Measurements from ENCODE around the gene AP3S2.

The AP3S2 gene

GRCh38 chr15:89802231-89802928 is 91.4 kb downstream of the AP3S2 start:
- no peak for TF ChIP-seq CTCF (IDR thresholded peaks at IDR 0.05; ENCODE audit: extremely low read depth, missing control alignments)
- DNase-seq (ENCODE audit: low spot score): no peak

- no peak for TF ChIP-seq CTCF (IDR thresholded peaks at IDR 0.05; ENCODE audit: extremely low read depth, missing control alignments)
- DNase-seq (ENCODE audit: low spot score): no peak
Observed at GRCh38 chr15:89801471-89802195, 92.2 kb downstream of the AP3S2 start.

GRCh38 chr15:89799918-89800498 is 93.8 kb downstream of the AP3S2 start:
- no peak for TF ChIP-seq CTCF (IDR thresholded peaks at IDR 0.05; ENCODE audit: extremely low read depth, missing control alignments)
- DNase-seq (ENCODE audit: low spot score): no peak

- no peak for DNase-seq (ENCODE audit: low spot score)
- no peak for TF ChIP-seq CTCF (IDR thresholded peaks at IDR 0.05; ENCODE audit: extremely low read depth, missing control alignments)
Observed at GRCh38 chr15:89799011-89799911, 94.5 kb downstream of the AP3S2 start.

- no peak for TF ChIP-seq CTCF (IDR thresholded peaks at IDR 0.05; ENCODE audit: extremely low read depth, missing control alignments)
- DNase-seq (ENCODE audit: low spot score): no peak
Observed at GRCh38 chr15:89797678-89798201, 96.1 kb downstream of the AP3S2 start.

GRCh38 chr15:89795996-89796395 is 97.8 kb downstream of the AP3S2 start:
- no peak for TF ChIP-seq CTCF (IDR thresholded peaks at IDR 0.05; ENCODE audit: extremely low read depth, missing control alignments)

More at GRCh38 chr15:89795996-89796395, 97.8 kb downstream of the AP3S2 start:
- no peak for DNase-seq (ENCODE audit: low spot score)

Data from GM20000 (cell line).